Stomach (tissue), 4 donors: ENCODE results near the gene CLIC3.
A peak's percentile ranks its signal among the peaks of the same experiment; 100 is the strongest.

ENCODE experiments used
- EP300 ChIP-seq: sonication (generic); formaldehyde crosslinking; IDR thresholded peaks from one replicate; pipeline ENCODE4 v1.6.1; 2017; ENCODE audit warnings: antibody characterized with exemption
- POLR2A ChIP-seq, 4 donors: fragments of 450-650 bp; IDR thresholded peaks; one replicate each; pipeline ENCODE4 v1.6.1; 2016; ENCODE audit warnings: antibody characterized with exemption in 4 of 4, control low read depth in 2 of 4, mild to moderate bottlenecking in 1 of 4, moderate library complexity in 1 of 4
- POLR2AphosphoS5 ChIP-seq, 3 donors: sonication (generic); formaldehyde crosslinking; IDR thresholded peaks; one replicate each; pipeline ENCODE4 v1.6.1; 2016; ENCODE audit warnings: antibody characterized with exemption in 3 of 3
- TF ChIP-seq, protein P1 (sequence below), 7 experiments: fragments of 450-650 bp in 4 of 7; fragments of 200-600 bp in 3 of 7; sonication (generic) in 3 of 7; IDR thresholded peaks; one replicate each; pipeline ENCODE4 v1.5.1; 2016 to 2019; ENCODE audit warnings: antibody characterized with exemption in 7 of 7, control low read depth in 2 of 7, mild to moderate bottlenecking in 1 of 7

DNA sequence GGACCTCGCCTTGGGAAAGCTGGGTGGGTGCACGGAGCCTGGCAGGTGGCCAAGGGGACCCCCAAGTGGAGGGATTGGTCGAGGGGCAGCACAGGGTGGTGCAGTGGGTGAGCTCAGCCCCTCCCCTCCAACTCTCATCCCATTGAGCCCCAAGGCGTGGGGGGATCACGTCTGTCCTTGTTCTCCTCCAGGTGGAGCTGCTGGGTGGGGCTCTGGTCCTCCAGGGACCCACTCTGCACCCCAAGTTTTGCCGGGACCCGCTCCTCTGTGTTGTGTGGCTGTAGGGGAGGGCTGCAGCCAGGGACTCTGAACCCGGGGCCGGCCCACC, 39.1 kb upstream of the CLIC3 start:
- TF ChIP-seq POLR2A (IDR thresholded peaks at IDR 0.05) (no peak), EP300 (no peak), POLR2AphosphoS5 (IDR thresholded peaks at IDR 0.05) (no peak)
- TF ChIP-seq, protein P1, sequence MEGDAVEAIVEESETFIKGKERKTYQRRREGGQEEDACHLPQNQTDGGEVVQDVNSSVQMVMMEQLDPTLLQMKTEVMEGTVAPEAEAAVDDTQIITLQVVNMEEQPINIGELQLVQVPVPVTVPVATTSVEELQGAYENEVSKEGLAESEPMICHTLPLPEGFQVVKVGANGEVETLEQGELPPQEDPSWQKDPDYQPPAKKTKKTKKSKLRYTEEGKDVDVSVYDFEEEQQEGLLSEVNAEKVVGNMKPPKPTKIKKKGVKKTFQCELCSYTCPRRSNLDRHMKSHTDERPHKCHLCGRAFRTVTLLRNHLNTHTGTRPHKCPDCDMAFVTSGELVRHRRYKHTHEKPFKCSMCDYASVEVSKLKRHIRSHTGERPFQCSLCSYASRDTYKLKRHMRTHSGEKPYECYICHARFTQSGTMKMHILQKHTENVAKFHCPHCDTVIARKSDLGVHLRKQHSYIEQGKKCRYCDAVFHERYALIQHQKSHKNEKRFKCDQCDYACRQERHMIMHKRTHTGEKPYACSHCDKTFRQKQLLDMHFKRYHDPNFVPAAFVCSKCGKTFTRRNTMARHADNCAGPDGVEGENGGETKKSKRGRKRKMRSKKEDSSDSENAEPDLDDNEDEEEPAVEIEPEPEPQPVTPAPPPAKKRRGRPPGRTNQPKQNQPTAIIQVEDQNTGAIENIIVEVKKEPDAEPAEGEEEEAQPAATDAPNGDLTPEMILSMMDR (IDR thresholded peaks at IDR 0.05) = peak in 2 of 7 experiments; percentile 24 to 25
